ENCODE data around the gene MLF2. TPM values are rescaled to one million over a fixed set of nuclear protein-coding genes. Genes with fewer than 3 reads are reported as not detected.
A peak's percentile ranks its signal among the peaks of the same experiment; 100 is the strongest.

Gene MLF2
- total RNA-seq, 2 donors from 2014 or later, result 59.4 to 76.5 TPM

DNA sequence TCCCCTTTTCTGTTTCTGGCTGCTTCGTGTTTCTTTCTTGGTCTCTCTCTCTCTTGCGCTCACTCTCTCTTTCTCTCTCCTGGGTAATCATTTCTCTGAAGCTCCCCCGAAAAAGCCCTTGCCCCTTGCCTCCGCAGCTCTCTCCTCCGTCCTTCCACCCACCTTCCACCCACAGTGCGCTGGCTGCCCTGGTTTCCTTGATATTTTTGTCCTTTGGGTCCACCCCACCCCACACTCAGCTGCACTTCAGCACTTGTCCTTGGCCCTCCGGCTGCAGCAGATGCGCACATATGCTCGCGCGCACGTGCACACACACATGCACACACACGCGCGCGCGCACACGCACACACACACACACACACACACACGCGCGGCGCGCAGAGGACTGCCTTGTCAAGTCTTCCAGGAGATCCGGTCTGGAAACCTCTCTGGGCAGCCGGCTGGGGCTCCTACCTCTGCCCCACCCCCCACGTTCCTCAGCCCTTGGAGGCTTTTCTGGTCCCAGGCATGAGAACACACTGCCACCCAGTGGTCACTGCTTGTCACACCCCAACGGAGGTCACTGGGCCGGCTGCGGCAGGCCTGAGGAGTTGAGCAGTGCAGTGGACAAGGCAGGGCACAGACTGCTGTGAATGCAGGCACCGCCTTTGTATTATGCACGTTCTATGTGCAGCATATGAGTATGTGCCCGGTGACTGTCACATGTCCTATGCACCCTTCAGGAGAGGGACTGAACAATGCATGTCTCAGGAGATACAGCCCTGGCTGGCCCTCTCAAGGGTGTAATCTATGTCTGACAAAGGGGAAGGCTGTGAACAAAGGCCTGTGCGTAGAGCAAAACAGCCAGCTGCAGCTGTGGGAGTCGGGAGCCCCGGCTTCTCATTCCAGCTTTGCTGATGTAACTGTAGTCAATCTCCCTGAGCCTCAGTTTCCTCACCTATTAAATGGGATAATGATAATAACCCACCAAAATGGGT is 25.9 kb upstream of the MLF2 start:
- ATAC-seq (peak; percentile 98), DNase-seq (peak; percentile 96 to 97 (median 97))
- intact Hi-C loops (cut with DNase I), result no loop called here
- no peaks in the 10 kb centered on the region for H3K9me3 ChIP-seq
- TF ChIP-seq CTCF (IDR thresholded peaks at IDR 0.05), result peak; percentile 91 to 99 (median 99)
- peak in 1 of 3 donors; percentile 21 for TF ChIP-seq POLR2A (IDR thresholded peaks at IDR 0.05)
- H3K4me1 ChIP-seq, result peaks cover 8% of the 10 kb centered on the region
- H3K27ac ChIP-seq, result peak overlapping the region in 2 of 4 donors; percentile 29 to 36
- 2 to 3% methylated on average over 25 to 35 of the region's 35 CpGs for WGBS, 2 donors
- no peaks in the 10 kb centered on the region for H3K36me3 ChIP-seq (replicated peaks in 1 of 2; ENCODE audit: insufficient read depth in 1 of 2, low read depth in 2 of 2)
- no peak overlapping the region for H3K4me3 ChIP-seq
- H3K27me3 ChIP-seq, result no peaks in the 10 kb centered on the region

GRCh38 chr12:6778217-6778573 is 25.3 kb upstream of the MLF2 start:
- Histone ChIP-seq H3K4me3 (no peak overlapping the region), H3K27me3 (no peaks in the 10 kb centered on the region), H3K9me3 (no peaks in the 10 kb centered on the region), H3K4me1 (peaks cover 8% of the 10 kb centered on the region), H3K27ac (peak overlapping the region in 2 of 4 donors; percentile 29 to 36), H3K36me3 (replicated peaks in 1 of 2; ENCODE audit: insufficient read depth in 1 of 2, low read depth in 2 of 2) (no peaks in the 10 kb centered on the region)
- TF ChIP-seq CTCF (IDR thresholded peaks at IDR 0.05), result no peak
- TF ChIP-seq POLR2A (IDR thresholded peaks at IDR 0.05), result no peak
- WGBS, 2 donors, result 17 to 27% methylated on average over 14 of the region's 14 CpGs
- peak; percentile 23 for ATAC-seq
- peak in 2 of 4 donors; percentile 30 to 36 for DNase-seq
- intact Hi-C loops (cut with DNase I), result no loop called here

DNA sequence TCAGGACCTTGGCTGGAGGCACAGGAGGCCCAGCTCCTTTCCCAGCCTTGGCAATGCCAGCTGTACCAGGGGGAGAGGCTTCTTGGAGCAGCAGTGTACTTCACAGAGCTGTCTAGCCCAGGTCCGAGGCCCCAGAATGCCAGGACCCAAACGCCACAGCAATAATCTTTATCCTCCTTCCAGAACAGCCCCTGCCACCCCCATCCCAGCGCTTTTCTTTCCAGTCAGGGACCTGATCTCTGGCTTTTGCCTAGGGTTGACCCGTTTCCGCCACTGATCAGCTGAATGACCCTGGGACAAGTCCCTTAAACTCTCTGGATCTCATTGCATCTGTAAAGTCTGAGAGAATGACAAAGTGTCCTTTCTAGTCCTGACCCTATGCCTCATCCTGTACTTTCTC is 24.4 kb upstream of the MLF2 start:
- H3K27ac ChIP-seq, result no peak overlapping the region

DNA sequence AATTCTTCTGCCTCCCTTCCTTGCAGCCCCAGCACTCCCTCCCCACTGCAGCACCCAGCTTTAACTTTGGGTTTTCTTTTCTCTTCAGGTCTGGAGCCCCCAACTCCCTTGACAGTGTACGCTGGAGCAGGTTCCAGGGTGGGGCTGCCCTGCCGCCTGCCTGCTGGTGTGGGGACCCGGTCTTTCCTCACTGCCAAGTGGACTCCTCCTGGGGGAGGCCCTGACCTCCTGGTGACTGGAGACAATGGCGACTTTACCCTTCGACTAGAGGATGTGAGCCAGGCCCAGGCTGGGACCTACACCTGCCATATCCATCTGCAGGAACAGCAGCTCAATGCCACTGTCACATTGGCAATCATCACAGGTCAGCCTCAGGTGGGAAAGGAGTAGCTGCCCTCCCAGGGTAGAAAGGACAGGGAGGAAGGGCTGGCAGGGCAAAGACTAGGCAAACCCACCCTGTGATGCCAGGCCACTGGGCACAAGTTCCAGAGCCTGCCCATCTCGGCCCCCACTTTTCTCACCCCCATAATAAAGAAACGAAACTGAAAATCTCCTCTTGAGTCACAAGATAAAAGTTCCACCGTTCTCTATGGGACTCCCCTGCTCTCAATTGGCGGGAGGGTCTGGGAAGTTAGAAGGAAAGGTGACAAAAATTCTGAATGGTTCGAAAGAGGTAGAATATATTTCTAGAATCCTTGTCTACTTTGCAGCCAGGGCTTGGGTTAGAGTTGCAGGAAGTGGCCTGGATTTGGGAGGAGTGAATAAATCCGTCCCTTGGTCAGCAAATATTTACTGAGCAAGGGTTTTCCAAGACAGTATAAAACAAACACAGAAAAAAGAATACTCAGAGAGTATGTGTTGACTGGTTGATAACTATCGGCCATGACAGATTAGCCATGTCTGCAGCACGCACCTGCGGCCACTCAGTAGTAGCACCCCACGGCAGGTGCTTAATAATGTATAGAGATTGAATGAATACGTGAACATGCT is 22.5 kb upstream of the MLF2 start:
- H3K36me3 ChIP-seq (replicated peaks in 1 of 2; ENCODE audit: insufficient read depth in 1 of 2, low read depth in 2 of 2), result no peaks in the 10 kb centered on the region
- no peak for TF ChIP-seq CTCF (IDR thresholded peaks at IDR 0.05)
- no peak for TF ChIP-seq POLR2A (IDR thresholded peaks at IDR 0.05)
- no peak for DNase-seq
- peaks cover 8% of the 10 kb centered on the region for H3K4me1 ChIP-seq
- no peak overlapping the region for H3K27ac ChIP-seq
- H3K27me3 ChIP-seq, result no peaks in the 10 kb centered on the region
- no peaks in the 10 kb centered on the region for H3K9me3 ChIP-seq
- intact Hi-C loops (cut with DNase I), result no loop called here
- WGBS, 2 donors, result 58 to 61% methylated on average over 16 of the region's 16 CpGs
- no peak for ATAC-seq
- no peak overlapping the region for H3K4me3 ChIP-seq

More for the DNA sequence above, 24.4 kb upstream of the MLF2 start:
- H3K27me3 ChIP-seq, result no peaks in the 10 kb centered on the region
- ATAC-seq (no peak), DNase-seq (no peak)
- peaks cover 8% of the 10 kb centered on the region for H3K4me1 ChIP-seq
- no peak overlapping the region for H3K4me3 ChIP-seq
- H3K9me3 ChIP-seq, result no peaks in the 10 kb centered on the region
- WGBS, 2 donors, result 90 to 93% methylated on average over 5 of the region's 5 CpGs
- H3K36me3 ChIP-seq (replicated peaks in 1 of 2; ENCODE audit: insufficient read depth in 1 of 2, low read depth in 2 of 2), result no peaks in the 10 kb centered on the region
- intact Hi-C loops (cut with DNase I), result no loop called here
- TF ChIP-seq POLR2A (IDR thresholded peaks at IDR 0.05) (no peak), CTCF (IDR thresholded peaks at IDR 0.05) (no peak)
